ENCODE measurements around the gene SLC1A6.
"Not testable (repeated sequence)": the region's sequence is repeated elsewhere in the genome, so short reads cannot be mapped to it uniquely, and the experiment has no call there.

Gene SLC1A6

DNA sequence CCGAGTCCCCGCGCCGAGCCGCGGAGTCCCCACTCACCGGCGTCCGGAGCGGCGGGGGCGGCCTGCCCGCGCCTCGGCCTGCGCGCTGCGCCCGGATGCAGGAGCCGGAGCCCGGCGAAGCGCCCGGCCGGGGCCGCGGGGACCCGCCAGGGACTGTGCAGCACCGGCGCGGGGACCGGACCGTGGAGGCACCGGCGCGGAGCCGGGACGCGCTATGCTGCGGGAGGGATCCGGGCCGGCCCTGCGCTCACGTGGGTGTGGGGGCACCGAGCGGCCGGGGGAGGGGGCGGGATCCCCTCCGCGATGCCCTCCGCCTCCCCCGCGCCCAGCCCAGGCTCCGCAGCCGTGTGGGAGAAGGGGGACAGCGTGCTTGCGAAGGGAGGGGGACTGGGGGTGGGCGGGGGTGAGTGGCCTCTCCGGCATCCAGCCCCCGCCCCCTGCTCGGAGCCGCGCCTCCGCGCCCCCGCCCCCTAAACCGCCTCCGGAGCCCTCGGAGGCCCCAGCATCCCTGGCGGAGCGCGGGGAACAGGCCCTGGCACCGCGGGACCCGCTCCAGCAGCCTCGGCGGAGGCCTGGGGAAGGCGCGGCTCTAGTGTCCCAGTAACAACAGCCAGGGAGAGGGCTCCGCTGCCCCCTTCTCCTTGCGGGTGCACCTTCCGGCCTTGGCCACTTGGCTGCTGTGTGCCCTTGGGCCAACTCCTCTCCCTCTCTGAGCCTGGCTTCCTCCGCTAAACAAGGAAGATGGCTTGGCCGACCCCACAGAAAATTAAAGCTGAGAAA lies at the start of gene SLC1A6:
SLC1A6 (minus strand) TSS at position 389 of the 780 bp plus-strand sequence. CDS start 6,954 bp downstream, outside the sequence.
- peak in 1 of 3 donors; percentile 27 for DNase-seq

DNA sequence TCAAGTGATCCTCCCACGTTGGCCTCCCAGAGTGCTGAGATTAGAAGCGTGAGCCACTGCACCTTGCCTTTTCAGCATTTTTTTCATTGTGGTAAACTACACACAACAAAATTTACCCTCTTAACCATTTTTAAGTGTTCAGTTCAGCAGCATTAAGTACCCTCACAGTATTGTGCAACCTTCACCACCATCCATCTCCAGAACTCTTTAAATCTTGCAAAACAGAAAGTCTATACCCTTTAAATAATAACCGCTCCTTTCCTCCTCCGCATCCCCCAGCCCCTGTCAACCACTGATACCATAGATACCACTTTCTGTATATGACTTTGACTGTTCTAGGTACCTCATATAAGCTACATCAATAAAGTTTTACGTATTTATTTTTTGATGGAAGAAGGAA lies 48.8 kb upstream of the SLC1A6 start:
- no peak for DNase-seq

DNA sequence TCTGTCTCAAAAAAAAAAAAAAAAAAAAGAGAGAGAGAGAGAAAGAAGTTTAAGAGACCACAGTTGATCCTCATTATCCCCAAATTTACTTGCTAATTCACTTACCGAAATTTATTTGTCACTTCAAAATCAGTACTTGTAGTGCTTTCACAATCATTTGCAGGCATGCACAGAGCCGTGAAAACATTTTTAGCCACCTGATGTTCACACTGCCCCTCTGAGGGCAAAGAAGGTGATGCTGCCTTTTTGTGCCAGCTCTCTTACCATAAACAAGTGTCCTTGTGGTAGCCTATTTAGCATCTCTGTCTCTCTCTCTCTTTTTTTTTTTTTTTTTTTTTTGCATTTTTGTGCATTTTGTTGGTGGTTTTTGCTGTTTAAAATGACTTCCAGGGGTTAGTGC lies 45.6 kb upstream of the SLC1A6 start:
- DNase-seq, result peak in 2 of 3 donors; percentile 8 to 17

DNA sequence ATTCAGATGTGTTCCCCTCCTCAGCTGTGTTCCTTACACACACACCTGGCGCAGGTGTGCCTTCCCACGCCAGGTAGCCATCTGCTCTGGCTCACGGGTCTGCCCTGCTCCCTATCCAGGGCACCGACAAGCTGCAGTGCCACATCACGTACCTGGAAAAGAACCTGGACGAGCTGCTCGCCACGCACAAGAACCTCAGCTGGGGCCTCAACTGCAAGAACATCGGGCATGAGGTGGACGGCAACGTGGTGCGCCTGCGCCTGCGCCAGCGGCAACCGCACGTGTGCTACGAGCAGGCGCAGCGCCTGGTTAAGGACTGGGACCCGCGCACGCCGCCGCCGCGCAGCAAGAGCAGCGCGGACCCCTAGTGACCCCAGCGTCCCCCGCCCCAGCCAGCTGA lies 43.1 kb upstream of the SLC1A6 start:
- DNase-seq, result no peak

DNA sequence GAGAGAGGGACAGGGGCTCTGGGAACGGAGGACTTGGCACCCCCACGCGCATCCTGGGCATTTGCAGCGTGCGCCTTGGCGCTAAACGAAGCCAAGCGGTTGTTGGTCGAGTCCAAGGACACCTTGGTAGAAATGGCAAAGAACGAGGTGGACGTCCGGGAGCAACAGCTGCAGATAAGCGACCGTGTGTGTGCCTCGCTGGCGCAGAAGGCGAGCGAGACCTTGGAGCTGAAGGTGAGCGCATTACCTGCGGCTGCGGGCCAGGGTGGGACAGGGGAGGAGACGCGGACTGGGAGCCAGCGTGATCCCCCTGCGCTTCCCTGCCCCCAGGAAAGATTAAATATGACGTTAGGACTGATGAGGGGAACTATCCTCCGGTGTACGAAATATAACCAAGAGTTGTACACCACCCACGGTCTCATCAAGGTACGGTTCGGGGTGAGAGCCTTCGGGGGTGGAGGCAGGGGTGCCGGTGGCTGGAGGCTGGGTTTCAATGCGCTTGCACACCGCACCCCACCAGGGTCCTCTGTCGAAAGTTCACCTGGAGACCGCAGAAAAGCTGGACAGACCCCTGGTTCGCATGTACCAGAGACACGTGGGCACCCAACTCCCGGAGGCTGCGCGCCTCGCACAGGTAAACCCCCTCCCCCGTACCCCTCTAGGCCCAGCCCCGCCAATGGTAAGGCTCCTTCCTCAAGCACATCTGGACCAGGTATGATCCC lies 41.8 kb upstream of the SLC1A6 start:
- DNase-seq, result no peak

DNA sequence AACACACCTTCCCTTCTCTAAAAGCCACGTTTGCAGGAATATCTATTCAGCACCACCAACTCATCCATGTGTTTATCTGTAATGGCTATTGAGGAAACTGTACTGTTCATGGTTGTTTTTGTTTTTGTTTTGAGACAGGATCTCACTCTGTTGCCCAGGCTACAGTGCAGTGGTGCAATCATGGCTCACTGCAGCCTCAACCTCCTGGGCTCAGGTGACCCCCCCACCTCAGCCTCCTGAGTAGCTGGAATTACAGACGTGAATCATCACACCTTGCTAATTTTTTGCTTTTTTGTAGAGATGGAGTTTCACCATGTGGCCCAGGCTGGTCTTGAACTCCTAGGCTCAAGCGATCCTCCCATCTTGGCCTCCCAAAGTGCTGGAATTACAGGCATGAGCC lies 39.2 kb upstream of the SLC1A6 start:
- DNase-seq, result not testable (repeated sequence)

DNA sequence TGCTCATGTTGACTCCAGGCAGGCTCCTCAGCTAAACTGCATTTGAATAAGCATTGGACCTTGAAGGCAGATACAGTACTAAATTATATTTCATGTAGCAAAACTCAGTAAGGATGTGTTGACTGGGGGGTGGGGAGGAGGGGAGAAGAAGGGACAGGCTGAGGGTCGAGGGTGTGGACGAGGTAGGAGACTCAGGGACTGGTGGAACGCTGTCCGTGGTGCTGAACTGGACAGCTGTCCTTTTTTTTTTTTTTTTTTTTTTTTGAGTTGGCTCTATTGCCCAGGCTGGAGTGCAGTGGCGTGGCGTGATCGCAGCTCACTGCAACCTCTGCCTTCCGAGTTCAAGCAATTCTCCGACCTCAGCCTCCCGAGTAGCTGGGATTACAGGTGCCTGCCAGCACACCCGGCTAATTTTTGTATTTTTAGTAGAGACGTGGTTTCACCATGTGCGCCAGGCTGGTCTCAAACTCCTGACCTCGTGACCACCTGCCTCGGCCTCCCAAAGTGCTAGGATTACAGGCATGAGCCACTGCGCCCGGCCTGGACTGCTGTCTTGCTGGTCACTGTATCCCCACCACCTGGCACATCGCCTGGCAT lies 36.4 kb upstream of the SLC1A6 start:
- peak in 2 of 3 donors; percentile 29 to 60 for DNase-seq

DNA sequence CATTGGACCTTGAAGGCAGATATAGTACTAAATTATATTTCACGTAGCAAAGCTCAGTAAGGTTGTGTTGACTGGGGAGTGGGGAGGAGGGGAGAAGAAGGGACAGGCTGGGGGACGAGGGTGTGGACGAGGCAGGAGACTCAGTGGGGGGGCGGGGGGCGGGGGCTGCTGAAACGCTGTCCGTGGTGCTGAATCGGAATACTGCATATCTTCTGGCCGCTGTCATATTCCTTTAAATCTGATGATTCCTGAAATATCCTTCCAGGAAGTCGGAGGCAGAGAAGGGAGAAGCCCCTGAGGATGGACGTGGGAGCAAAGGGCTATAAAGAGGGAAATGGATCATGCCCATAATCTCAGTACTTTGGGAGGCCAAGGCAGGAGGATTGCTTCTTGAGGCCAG lies 34.9 kb upstream of the SLC1A6 start:
- peak in 1 of 3 donors; percentile 5 for DNase-seq

DNA sequence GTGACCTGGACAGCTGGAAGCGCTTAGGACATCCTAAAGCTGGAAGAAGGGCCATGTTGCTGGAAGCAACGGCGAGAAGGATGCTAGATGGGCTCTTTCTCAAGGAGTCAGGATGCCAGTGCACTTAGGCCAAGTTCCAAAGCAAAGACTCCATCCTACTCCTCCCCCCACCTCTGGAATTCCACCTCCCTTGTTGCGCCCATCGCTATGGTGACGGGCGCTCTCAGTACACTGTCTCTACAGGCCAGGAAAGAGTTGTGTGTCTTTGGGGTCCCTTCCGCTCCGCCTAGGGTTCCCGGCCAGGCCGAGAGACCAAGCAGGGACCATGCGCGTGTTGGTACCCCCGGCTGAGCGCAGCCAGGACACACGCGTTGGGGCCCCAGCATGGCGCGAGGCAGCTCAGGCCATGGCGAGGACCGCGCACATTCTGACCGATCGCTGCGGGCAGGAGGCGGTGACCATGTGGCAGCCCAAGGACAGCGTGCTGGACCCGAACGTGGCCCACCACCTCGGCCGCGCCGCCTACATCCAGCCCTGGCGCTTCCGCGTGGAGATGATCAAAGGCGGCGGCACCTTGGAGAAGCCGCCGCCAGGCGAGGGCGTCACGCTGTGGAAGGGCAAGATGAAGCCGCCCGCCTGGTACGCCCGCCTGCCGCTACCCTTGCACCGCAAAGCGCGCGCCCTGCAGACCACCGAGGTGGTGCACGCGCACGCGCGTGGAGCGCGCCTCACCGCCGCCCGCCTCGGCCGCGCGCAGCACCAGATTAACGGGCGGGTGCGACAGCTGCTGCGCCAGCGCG lies 31.0 kb upstream of the SLC1A6 start:
- peak in 1 of 3 donors; percentile 4 for DNase-seq

DNA sequence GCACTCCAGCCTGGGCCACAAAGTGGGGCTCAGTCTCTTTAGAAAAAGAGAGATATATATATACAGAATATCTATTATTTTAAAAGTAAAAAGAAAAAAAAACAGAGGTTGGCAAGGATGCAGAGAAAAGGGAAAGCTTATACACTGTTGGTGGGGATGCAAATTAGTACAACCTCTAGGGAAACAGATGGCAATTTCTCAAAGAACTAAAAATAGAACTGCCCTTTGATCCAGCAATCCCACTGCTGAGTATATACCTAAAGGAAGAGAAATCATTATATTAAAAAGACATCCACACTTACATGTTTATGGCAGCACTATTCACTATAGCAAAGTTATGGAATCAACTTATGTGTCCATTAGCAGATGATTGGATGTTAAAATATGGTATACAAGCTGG lies 28.6 kb upstream of the SLC1A6 start:
- no peak for DNase-seq

DNA sequence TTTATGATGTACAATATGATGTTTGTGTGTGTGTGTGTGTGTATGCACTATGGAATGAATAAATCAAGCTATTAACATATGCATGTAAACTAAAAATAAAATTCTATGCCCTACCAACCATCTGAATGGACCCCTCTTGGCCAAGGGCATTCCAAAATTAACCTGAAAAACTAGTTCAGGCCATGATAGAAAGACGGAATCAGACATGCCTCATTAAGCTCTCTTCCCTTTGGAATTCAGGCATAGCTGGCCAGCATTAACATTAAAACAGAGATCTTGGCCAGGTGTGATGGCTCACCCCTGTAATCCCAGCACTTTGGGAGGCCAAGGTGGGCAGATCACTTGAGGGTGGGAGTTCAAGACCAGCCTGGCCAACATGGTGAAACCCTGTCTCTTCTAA lies 18.3 kb upstream of the SLC1A6 start:
- no peak for DNase-seq

DNA sequence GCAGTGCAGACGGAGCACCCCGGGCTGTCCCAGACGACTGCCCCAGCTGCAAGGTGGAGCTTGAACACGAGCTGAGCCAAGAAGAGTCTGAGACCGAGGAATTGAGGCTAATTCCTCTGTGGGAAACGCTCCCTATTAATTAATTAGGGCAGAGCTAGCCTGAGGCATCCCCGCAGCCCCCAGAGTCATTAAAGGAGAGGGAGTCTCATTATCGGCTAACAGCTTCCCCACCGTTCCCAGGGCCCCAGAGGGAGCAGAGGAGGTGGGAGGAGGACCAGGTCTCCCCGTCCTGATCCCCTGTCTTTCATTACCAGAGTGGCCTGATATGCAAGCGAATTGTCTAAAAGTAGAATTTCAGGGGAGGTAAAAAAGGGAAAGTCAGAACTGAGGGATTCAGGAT lies 13.1 kb upstream of the SLC1A6 start:
- no peak for DNase-seq

DNA sequence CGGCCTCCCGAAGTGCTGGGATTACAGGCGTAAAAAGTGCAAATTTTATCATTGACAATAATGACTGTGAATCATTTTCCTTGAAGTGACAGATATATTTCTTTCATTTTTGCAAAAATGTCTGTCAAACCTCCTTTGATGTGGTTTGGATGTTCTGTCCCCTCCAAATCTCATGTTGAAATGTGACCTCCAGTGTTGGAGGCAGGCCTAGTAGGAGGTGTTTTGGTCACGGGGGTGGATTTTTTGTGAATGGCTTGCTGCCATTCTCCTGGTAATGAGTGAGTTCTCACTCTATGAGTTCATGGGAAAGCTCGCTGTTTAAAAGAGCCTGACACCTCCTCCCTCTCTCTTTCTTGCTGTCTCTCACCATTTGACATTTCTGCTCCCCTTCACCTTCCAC lies 5.5 kb upstream of the SLC1A6 start:
- DNase-seq, result no peak

DNA sequence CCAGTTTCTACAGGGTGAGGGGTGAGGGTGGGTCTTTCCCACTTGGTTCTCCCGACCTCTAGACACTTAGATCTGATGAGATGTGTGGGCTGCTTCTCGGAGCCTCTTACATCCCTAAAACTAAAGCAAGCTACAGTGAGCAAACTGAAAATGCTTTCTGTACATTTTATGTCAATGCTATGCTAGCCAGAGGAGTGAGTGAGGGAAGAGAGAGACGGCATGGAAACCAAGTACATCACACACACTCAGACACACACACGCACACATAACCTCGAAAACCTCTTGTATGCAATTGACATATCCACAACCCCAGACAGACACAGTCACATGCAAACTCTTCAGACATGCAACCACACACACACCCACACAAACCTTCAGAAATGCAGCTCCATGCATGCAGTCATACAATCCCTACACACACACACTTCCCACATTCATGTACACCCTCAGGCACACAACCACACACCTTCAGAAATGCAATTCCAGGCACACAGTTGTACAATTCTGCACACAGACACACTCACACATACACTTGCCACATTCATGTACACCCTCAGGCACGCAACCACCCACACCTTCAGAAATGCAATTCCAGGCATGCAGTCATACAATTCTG lies 1.4 kb downstream of the SLC1A6 start:
- DNase-seq, result no peak

DNA sequence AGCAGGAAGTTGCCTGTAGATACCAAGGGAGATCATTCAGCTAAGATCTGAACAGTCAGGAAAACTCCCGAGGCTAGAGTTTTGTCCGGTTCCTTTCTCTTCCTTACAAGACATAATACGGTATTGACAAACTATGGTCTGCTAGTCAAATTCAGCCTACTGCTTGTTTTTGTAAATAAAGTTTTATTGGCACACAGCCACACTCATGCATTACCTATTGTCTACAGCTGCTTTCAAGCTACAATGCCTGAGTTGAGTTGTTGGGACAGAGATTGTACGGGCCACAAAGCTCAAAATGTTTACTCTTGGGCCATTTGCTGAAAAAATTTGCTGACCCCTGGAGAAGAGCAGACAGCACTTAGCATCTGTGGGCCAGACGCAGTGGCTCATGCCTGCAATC lies 2.5 kb downstream of the SLC1A6 start:
- DNase-seq, result no peak

DNA sequence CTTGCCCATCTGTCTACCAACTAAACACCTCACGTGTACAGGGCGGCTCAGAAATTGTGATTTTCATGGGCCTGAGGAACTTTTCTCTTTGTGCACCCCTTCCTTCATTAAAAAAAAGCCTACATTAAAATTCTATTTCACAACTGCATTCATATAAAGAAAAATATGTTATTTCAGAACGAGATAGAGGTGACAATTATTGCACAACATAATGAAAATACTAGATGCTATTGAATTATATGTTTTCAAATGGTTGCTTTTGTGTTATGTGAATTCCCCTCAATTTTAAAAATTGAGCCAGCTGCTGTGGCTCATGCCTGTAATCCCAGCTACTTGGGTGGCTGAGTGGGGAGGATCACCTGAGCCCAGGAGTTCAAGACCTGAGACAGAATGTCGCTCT lies 5.2 kb downstream of the SLC1A6 start:
- DNase-seq, result no peak

DNA sequence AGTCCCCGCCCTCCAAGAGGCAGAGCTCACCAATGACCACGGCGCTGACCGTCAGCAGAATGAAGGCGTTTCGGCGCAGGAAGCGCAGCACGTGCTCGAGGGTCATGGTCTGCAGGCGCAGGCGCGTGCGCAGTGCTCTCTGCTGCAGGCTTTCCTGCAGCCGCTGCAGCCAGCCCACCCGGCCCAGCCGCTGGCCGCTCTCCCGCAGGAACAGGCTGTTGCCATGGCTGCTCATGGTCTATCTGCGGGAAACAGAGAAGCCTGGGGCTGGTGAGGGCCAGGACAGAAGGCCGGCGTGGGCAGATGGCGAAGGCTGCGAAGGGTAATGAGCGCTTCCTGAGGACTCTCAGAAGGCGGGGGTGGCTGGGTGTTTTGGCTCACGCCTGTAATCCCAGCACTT lies 7.0 kb downstream of the SLC1A6 start:
- DNase-seq, result no peak

DNA sequence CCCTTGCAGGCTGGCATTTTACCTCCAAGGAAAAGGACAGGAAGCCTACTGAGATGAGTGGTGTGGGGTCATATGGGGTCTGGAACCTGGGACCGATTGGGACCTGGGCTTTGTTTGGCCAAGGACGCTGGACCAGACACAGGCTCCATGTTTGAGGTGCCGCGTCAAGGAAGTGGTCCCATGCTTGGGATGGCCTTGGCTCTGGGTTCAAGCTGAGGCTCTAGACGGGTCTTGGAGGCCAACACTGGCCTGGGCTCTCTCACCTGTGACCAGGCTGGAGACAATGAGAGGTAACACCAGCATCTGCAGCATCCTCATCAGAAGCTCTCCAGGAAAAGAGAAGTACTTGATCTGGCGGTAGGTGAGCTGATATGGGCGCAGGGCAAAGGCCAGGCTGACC lies 8.2 kb downstream of the SLC1A6 start:
- DNase-seq, result no peak

DNA sequence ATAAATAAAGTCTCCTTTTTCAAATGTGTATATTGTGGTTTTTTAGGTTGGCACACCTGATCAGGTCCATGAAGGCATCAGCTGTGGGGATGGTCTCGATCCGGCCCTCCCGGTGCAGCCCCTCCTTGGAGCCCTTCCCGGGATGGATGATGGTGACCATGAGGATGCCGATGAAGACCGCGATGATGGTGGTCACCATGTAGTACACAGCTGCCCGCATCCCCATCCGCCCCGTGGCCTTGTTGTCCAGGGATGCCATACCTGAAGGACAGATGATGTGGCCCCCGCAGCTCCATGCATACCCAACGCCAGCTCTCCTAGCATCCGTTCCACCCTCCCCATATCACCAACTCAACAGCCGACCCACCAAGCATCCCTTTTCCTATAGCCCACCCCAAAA lies 11.4 kb downstream of the SLC1A6 start:
- DNase-seq, result no peak

DNA sequence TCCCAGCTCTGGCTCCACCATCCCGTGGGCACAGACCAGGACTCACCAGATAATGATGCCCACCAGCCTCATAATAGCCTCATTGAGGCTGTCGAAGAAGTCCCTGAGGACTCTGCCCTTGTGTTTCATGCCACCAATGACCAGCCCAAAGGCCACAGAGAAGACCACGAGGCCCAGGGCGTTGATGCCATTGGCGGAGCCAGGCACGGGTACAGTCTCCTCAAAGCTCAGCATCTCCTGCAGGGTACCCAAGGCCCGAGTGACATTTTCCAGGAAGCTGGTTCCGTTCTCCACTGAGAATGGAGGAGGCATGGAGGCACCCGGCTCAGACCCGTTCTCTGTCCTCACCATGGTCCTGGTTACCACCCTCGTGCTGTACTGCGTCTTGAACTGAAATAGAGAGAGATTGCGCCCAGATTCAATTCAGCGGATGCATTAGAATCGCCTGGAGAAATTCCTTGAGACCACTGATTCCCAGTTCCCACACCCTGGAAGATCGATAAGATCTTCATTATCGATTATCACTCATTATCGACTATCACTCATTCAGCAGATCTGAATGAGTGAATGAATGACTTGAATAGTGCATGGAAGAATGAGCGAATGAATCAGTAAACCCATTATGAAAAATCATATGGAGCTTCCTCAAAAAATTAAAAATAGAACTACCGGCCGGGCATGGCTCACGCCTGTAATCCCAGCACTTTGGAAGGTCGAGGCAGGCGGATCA lies 17.5 kb downstream of the SLC1A6 start:
- DNase-seq, result no peak

DNA sequence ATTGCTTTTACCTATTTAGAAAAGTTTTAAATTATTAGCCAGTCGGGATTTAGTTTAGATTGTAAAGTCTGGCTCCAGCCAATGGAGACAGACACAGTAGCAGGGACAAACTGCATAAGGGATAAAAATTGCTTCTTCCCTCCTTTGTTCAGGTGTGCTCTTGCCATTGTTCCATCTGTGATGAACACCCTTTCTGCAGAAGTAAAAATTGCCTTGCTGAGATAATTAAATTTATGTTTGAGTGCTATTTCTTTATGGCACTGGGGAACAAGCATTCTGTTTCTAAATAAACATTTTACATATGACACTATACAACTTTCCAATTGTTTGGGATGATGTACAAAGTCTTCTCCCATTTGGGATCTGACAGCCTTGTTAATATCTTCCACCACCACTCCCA lies 20.4 kb downstream of the SLC1A6 start:
- no peak for DNase-seq

DNA sequence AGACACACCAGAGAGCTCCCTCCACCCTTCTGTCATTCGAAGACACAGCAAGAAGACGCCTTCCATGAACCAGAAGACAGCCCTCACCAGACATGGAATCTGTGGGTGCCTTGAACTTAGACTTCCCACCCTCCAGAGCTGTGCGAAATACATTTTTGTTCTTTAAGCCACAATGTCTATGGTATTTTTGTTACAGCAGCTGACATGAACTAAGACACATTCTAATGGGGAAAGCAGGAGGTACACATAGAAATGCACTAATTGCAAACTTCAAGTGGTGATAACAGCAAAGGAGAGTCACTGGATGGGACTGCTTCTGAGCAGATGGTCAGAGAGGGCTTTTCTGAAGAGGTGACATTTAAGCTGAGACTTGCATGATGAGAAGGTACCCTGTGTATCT lies 22.2 kb downstream of the SLC1A6 start:
- DNase-seq, result no peak
